Measurements from ENCODE around the gene PDCD1. TPM values are rescaled to one million over a fixed set of nuclear protein-coding genes. Genes with fewer than 3 reads are reported as not detected.

Gene PDCD1
- total RNA-seq, 4 donors from 2014 or later: 0.49 to 2.3 (median 1.1) TPM

GRCh38 chr2:241842067-241842415 lies 16.7 kb downstream of the PDCD1 start:
- 83 to 85% methylated on average over 11 of the region's 11 CpGs for WGBS, 2 donors
- no peak for TF ChIP-seq CTCF (IDR thresholded peaks at IDR 0.05)
- TF ChIP-seq POLR2A (IDR thresholded peaks at IDR 0.05): no peak
- no peaks in the 10 kb centered on the region for H3K27me3 ChIP-seq
- no peak for DNase-seq
- H3K27ac ChIP-seq: no peak overlapping the region
- intact Hi-C loops (cut with DNase I): no loop called here
- H3K36me3 ChIP-seq: no peaks in the 10 kb centered on the region
- no peaks in the 10 kb centered on the region for H3K9me3 ChIP-seq
- no peak overlapping the region for H3K4me3 ChIP-seq (replicated peaks in 1 of 3)
- H3K4me1 ChIP-seq: peaks cover 3 to 7% of the 10 kb centered on the region in 2 donors

GRCh38 chr2:241841181-241842066 lies 17.3 kb downstream of the PDCD1 start:
- intact Hi-C loops (cut with DNase I): no loop called here
- Histone ChIP-seq H3K27ac (no peak overlapping the region), H3K9me3 (no peaks in the 10 kb centered on the region), H3K36me3 (no peaks in the 10 kb centered on the region), H3K4me1 (peaks cover 7% of the 10 kb centered on the region in 2 donors), H3K4me3 (replicated peaks in 1 of 3) (no peak overlapping the region), H3K27me3 (no peaks in the 10 kb centered on the region)
- TF ChIP-seq CTCF (IDR thresholded peaks at IDR 0.05) (no peak), POLR2A (IDR thresholded peaks at IDR 0.05) (no peak)
- 85 to 89% methylated on average over 28 of the region's 28 CpGs for WGBS, 2 donors
- no peak for DNase-seq

- no peaks in the 10 kb centered on the region for H3K27me3 ChIP-seq
- H3K9me3 ChIP-seq: no peaks in the 10 kb centered on the region
- WGBS, 2 donors: 65 to 68% methylated on average over 13 of the region's 13 CpGs
- no peak overlapping the region for H3K27ac ChIP-seq
- peaks cover 0 to 8% of the 10 kb centered on the region in 2 donors for H3K4me1 ChIP-seq
- intact Hi-C loops (cut with DNase I): no loop called here
- H3K4me3 ChIP-seq (replicated peaks in 1 of 3): no peak overlapping the region
- no peaks in the 10 kb centered on the region for H3K36me3 ChIP-seq
- DNase-seq: no peak
- TF ChIP-seq CTCF (IDR thresholded peaks at IDR 0.05): no peak
- TF ChIP-seq POLR2A (IDR thresholded peaks at IDR 0.05): no peak
These were observed 21.3 kb downstream of the PDCD1 start for GRCh38 chr2:241837197-241837965.

GRCh38 chr2:241836292-241836691 lies 22.4 kb downstream of the PDCD1 start:
- WGBS, 2 donors: 53 to 58% methylated on average over 6 of the region's 6 CpGs
- TF ChIP-seq POLR2A (IDR thresholded peaks at IDR 0.05): no peak
- TF ChIP-seq CTCF (IDR thresholded peaks at IDR 0.05): no peak
- Histone ChIP-seq H3K9me3 (no peaks in the 10 kb centered on the region), H3K36me3 (no peaks in the 10 kb centered on the region), H3K4me1 (peaks cover 0 to 8% of the 10 kb centered on the region in 2 donors), H3K4me3 (replicated peaks in 1 of 3) (no peak overlapping the region), H3K27me3 (no peaks in the 10 kb centered on the region), H3K27ac (no peak overlapping the region)
- intact Hi-C loops (cut with DNase I): no loop called here
- DNase-seq: no peak

GRCh38 chr2:241835611-241836010 lies 23.1 kb downstream of the PDCD1 start:
- no peaks in the 10 kb centered on the region for H3K27me3 ChIP-seq
- H3K4me1 ChIP-seq: peaks cover 0 to 8% of the 10 kb centered on the region in 2 donors
- intact Hi-C loops (cut with DNase I): no loop called here
- 63 to 65% methylated on average over 4 of the region's 4 CpGs for WGBS, 2 donors
- H3K9me3 ChIP-seq: no peaks in the 10 kb centered on the region
- H3K27ac ChIP-seq: no peak overlapping the region
- no peak for DNase-seq
- H3K36me3 ChIP-seq: no peaks in the 10 kb centered on the region
- no peak overlapping the region for H3K4me3 ChIP-seq (replicated peaks in 1 of 3)
- TF ChIP-seq CTCF (IDR thresholded peaks at IDR 0.05) (no peak), POLR2A (IDR thresholded peaks at IDR 0.05) (no peak)

Measured in thyroid gland (tissue), 4 donors.